H1 (cell line): Measurements from ENCODE around the gene KIF13A. TPM values are rescaled to one million over a fixed set of nuclear protein-coding genes. Genes with fewer than 3 reads are reported as not detected.

Experiments
- E2F6 ChIP-seq: IDR thresholded peaks from 2 replicates; pipeline ENCODE4 v1.6.1; 2012; ENCODE audit warnings: inconsistent platforms
- SP1 ChIP-seq: IDR thresholded peaks from 2 replicates; pipeline ENCODE4 v1.6.1; 2011; ENCODE audit warnings: low read depth, low read length
- polyA plus RNA-seq, 7 experiments: library from polyadenylated mRNA; depleted of rRNA in 3 of 7; stranded (reverse) in 5 of 7; unstranded in 2 of 7; fragments of >200 nt in 5 of 7; fragments of 200-250 nt in 2 of 7; gene quantifications; 1 replicate in 5 of 7; 2 replicates in 1 of 7; 4 replicates in 1 of 7; pipeline versions ENCODE4 v1.2.1 to v1.2.3, GENCODE V29; 2011 to 2013; ENCODE audit warnings: missing spikeins in 2 of 7, mixed read lengths in 2 of 7
- total RNA-seq: library from RNA; stranded (reverse); fragmentation: NEBNext Ultra II Directional; extraction: Animal tissue kit (Norgen Biotek cat#: 25700); gene quantifications from 2 replicates; pipeline ENCODE4 v1.2.1, GENCODE V29; 2021

Gene KIF13A
- total and polyA plus RNA-seq, 2 of the 8 experiments (the other 6 are each of a cell fraction or from before 2014, with no cell fraction given), result 14.7 to 40.8 TPM

DNA sequence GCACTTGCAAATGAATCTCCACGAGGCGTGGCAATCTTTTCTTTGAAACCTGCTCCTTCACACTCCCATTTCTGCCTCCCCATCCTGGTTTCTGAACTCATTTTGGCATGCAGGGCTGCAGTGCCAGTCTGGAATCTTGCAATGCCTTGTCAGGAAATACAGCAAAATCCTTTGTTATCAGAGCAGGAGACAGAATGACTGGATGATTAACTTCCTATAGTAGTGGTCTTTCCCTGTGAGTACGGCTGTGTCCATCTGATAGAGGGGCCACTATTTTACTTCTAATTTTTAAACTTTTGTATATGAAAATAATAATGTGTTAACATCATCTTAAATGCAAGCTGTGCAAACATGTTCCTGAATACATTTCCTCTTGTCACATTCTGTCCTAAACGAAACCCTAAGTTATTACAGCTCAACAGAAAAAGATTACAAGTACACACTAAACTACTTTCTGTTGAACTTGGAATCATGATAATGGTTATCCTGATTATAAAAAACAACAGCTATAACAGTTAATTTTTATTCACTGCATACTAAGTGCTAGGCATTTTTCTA, 140.2 kb downstream of the KIF13A start (continued):
- TF ChIP-seq E2F6 (no peak), SP1 (no peak)
